Measurements from ENCODE around the gene TOMM7.

GRCh38 chr7:22837308-22837707 is 14.7 kb upstream of the TOMM7 start:
- TF ChIP-seq POLR2AphosphoS5 (IDR thresholded peaks at IDR 0.05; ENCODE audit: low read depth, low read length): no peak
- TF ChIP-seq POLR2A (IDR thresholded peaks at IDR 0.05; ENCODE audit: low read depth, low read length): no peak
- no peak for TF ChIP-seq TAF1 (IDR thresholded peaks at IDR 0.05; ENCODE audit: low read depth, low read length)
- no peak for TF ChIP-seq SPI1 (IDR thresholded peaks at IDR 0.05; ENCODE audit: low read depth, low read length)
- TF ChIP-seq PAX5 (IDR thresholded peaks at IDR 0.05; ENCODE audit: insufficient read depth, low read length, severe bottlenecking): no peak
- TF ChIP-seq POU2F2 (IDR thresholded peaks at IDR 0.05; ENCODE audit: low read depth, low read length): no peak
